ENCODE data around the gene IL17RA. TPM values are rescaled to one million over a fixed set of nuclear protein-coding genes. Genes with fewer than 3 reads are reported as not detected.

IL17RA gene
- total RNA-seq, 3 donors from 2014 or later, result 13.8 to 25.3 (median 17.7) TPM

DNA sequence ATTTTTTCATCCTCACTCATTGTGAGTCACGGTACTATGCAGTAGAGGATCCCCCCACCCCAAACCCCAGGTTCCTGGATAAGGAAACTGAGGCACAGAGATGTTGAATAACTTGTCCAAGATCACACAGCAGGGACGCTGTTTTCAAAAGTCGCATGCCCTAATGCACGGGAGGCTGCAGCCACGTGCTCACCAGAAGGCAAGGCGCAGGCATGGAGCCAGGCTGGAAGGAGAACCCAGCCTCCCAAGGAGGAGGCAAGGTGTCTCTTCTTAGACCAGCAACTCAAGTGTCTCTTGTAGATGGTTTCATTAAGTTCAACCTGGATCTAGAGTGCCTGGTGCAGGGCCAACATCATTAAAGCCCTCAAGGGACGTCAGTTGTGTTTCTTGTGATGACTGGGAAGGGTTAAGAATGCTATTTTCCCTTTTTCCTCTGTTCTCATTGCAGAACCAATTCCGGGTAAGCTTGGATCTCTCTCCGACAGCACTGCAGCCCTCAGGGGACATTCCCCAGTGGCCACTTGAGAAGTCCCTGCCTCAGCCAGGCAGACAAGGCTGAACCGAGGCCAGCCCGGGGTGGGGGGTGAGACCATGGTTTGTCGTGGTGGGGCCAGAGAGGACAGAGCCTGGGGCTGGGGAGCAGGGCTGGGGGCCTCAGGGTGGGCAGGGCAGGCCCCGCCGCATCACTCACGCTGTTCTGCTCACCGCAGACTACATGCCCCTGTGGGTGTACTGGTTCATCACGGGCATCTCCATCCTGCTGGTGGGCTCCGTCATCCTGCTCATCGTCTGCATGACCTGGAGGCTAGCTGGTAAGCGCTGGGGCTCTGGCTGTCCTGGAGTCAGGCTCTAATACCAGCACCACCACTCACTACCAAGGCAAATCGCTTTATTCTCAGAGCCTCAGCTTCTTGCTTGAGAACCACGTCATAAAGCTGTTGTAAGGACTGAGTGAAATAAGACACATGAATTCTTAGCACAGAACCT lies 20.6 kb downstream of the IL17RA start:
- Histone ChIP-seq H3K36me3 (no peaks in the 10 kb centered on the region), H3K27ac (no peak overlapping the region)
- DNase-seq (ENCODE audit: low spot score in 2 of 2), result no peak

DNA sequence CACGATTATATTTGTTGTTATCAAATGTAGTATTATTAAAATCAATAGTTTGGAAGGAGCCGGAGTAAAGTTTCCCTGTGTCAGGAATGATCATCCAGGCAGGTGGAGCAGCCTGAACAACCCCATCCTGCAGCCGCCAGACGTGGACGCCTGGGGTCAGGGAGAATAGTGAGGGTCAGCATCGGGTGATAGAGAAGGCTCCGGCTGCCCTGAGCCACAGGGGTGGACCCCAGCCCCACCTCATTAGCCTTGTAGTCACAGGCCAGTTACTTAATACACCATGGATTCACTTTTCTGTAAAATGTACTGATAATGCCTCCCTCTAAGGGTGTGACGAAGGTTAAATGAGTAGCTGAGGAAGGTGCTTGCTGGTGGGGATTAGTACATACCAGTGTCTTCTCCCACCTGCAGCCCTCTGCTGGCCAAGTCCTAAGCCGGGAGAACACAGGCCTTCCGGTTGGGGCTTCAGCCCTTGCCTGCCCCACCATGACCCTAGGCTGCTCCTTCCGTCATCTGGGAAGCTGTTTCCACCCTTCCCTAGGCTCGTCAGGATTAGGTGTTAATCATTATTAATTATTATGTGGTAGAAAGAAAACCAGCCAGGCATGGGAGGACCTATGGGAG lies 21.5 kb downstream of the IL17RA start:
- H3K36me3 ChIP-seq, result no peaks in the 10 kb centered on the region
- H3K27ac ChIP-seq, result no peak overlapping the region
- H3K4me3 ChIP-seq, result no peak overlapping the region
- intact Hi-C loops (cut with DNase I; ENCODE audit: low total_unique reads), result no loop called here
- no peak for TF ChIP-seq POLR2AphosphoS5 (IDR thresholded peaks at IDR 0.05)
- TF ChIP-seq, protein P1, sequence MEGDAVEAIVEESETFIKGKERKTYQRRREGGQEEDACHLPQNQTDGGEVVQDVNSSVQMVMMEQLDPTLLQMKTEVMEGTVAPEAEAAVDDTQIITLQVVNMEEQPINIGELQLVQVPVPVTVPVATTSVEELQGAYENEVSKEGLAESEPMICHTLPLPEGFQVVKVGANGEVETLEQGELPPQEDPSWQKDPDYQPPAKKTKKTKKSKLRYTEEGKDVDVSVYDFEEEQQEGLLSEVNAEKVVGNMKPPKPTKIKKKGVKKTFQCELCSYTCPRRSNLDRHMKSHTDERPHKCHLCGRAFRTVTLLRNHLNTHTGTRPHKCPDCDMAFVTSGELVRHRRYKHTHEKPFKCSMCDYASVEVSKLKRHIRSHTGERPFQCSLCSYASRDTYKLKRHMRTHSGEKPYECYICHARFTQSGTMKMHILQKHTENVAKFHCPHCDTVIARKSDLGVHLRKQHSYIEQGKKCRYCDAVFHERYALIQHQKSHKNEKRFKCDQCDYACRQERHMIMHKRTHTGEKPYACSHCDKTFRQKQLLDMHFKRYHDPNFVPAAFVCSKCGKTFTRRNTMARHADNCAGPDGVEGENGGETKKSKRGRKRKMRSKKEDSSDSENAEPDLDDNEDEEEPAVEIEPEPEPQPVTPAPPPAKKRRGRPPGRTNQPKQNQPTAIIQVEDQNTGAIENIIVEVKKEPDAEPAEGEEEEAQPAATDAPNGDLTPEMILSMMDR (IDR thresholded peaks at IDR 0.05), result no peak
- TF ChIP-seq POLR2A (IDR thresholded peaks at IDR 0.05), result no peak
- H3K4me1 ChIP-seq, result no peaks in the 10 kb centered on the region
- no peak for DNase-seq (ENCODE audit: low spot score in 2 of 2)
- H3K9me3 ChIP-seq, result no peaks in the 10 kb centered on the region
- H3K27me3 ChIP-seq, result no peaks in the 10 kb centered on the region

More for the DNA sequence above, 20.6 kb downstream of the IL17RA start:
- intact Hi-C loops (cut with DNase I; ENCODE audit: low total_unique reads), result no loop called here
- H3K27me3 ChIP-seq, result no peaks in the 10 kb centered on the region
- no peaks in the 10 kb centered on the region for H3K4me1 ChIP-seq
- no peak overlapping the region for H3K4me3 ChIP-seq
- no peak for TF ChIP-seq POLR2A (IDR thresholded peaks at IDR 0.05)
- no peak for TF ChIP-seq POLR2AphosphoS5 (IDR thresholded peaks at IDR 0.05)
- TF ChIP-seq, protein P1 (IDR thresholded peaks at IDR 0.05), result no peak
- H3K9me3 ChIP-seq, result no peaks in the 10 kb centered on the region

DNA sequence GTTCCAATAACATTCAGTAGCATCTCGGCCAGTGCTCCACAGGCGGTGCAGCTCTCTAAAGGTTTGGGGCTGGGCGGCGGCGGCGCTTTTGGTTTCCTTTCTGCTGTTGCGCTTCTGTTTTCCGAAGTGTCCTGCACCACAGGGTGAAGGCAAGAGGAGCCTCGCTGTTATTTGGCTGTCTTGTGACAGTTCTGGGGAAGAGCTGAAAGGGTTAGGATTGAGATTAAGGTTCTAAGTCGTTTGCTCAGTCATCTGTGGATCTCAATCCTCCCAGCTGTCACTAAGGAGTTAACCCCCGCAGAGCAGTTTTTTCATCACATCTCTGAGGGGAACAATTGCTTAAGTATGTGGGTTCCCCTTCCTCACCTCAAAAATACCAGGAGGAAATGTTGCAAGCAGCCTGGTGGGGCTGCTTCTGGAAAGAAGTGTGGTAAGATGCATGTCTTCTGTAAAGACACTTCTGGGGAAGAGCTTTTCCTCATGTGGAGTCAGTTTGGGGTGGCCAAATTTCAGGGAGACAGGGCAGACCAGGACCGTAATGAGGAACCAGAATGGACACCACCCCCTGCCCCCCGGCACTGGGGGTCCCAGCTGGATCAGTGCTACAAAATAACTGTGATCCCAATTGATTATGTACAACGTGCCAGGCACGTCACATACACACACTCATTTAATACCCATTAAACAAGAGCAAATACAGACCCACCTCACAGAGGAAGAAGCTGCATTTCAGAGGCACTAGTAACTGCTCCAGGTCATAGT lies 22.2 kb downstream of the IL17RA start:
- H3K4me3 ChIP-seq, result no peak overlapping the region
- H3K27ac ChIP-seq, result no peak overlapping the region
- no peaks in the 10 kb centered on the region for H3K9me3 ChIP-seq
- intact Hi-C loops (cut with DNase I; ENCODE audit: low total_unique reads), result no loop called here
- no peaks in the 10 kb centered on the region for H3K4me1 ChIP-seq
- H3K27me3 ChIP-seq, result no peaks in the 10 kb centered on the region
- no peak for DNase-seq (ENCODE audit: low spot score in 2 of 2)
- H3K36me3 ChIP-seq, result no peaks in the 10 kb centered on the region
- TF ChIP-seq POLR2AphosphoS5 (IDR thresholded peaks at IDR 0.05) (peak in 1 of 3 donors; percentile 35), POLR2A (IDR thresholded peaks at IDR 0.05) (no peak)
- TF ChIP-seq, protein P1 (IDR thresholded peaks at IDR 0.05), result no peak

DNA sequence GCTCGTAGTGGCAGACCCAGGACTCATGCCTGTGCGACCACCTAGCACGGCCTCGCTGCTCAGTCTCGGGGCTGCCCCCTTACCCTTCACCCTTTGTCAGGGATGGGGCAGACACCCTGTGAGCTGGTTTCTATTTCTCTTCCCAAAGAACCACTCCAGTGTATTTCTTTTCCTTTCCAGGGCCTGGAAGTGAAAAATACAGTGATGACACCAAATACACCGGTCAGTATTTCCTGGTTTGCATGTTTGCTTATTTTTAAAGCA lies 22.7 kb downstream of the IL17RA start:
- no peak for DNase-seq (ENCODE audit: low spot score in 2 of 2)
- H3K9me3 ChIP-seq, result no peaks in the 10 kb centered on the region
- H3K4me3 ChIP-seq, result no peak overlapping the region
- intact Hi-C loops (cut with DNase I; ENCODE audit: low total_unique reads), result no loop called here
- H3K36me3 ChIP-seq, result no peaks in the 10 kb centered on the region
- TF ChIP-seq POLR2AphosphoS5 (IDR thresholded peaks at IDR 0.05) (no peak), POLR2A (IDR thresholded peaks at IDR 0.05) (no peak)
- TF ChIP-seq, protein P1 (IDR thresholded peaks at IDR 0.05), result no peak
- H3K4me1 ChIP-seq, result no peaks in the 10 kb centered on the region
- H3K27me3 ChIP-seq, result no peaks in the 10 kb centered on the region
- no peak overlapping the region for H3K27ac ChIP-seq
